ENCODE measurements around the gene IL11RA.

GRCh38 chr9:34662526-34663302 is 10.7 kb downstream of the IL11RA start, which contains the start of gene CCL27:
- TF ChIP-seq CTCF (conservative IDR thresholded peaks at IDR 0.05) (no peak), ZFX (IDR thresholded peaks at IDR 0.05) (no peak)
